AG09319 (cell line): ENCODE results near the gene SNX33.
A peak's percentile ranks its signal among the peaks of the same experiment; 100 is the strongest.
"Not testable (repeated sequence)": the region's sequence is repeated elsewhere in the genome, so short reads cannot be mapped to it uniquely, and the experiment has no call there.

Experiments
- DNase-seq: peaks from one replicate; pipeline ENCODE4 v3.0.0-alpha.2; 2010; ENCODE audit warnings: low read depth; ENCODE audit errors: extremely low read depth
- TF ChIP-seq, protein P1 (sequence below): IDR thresholded peaks from 2 replicates; pipeline ENCODE4 v1.5.1; 2011; ENCODE audit warnings: low read depth, mild to moderate bottlenecking, inconsistent platforms, low read length, moderate library complexity

The SNX33 gene

DNA sequence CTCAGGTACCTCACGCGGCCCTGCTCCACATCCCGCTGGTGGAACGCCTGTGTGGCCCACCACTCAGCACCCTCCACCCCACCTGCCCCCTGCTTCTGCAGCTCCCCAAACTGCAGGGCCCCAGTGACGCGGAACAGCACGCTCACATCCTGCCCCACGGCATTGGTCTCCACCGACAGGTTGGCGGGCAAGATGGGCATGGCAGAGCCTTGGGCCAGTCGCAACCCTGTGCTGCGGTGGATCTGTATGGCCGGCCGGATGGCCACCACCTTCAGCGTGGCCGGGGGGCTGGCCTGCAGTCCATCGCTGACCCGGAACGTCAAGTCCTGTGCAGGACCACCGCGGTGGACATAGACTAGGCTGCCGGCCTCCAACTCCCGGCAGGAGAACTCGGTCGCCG is 41.1 kb downstream of the SNX33 start:
- TF ChIP-seq, protein P1, sequence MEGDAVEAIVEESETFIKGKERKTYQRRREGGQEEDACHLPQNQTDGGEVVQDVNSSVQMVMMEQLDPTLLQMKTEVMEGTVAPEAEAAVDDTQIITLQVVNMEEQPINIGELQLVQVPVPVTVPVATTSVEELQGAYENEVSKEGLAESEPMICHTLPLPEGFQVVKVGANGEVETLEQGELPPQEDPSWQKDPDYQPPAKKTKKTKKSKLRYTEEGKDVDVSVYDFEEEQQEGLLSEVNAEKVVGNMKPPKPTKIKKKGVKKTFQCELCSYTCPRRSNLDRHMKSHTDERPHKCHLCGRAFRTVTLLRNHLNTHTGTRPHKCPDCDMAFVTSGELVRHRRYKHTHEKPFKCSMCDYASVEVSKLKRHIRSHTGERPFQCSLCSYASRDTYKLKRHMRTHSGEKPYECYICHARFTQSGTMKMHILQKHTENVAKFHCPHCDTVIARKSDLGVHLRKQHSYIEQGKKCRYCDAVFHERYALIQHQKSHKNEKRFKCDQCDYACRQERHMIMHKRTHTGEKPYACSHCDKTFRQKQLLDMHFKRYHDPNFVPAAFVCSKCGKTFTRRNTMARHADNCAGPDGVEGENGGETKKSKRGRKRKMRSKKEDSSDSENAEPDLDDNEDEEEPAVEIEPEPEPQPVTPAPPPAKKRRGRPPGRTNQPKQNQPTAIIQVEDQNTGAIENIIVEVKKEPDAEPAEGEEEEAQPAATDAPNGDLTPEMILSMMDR: no peak

GRCh38 chr15:75689429-75689828 is 41.7 kb downstream of the SNX33 start:
- not testable (repeated sequence) for DNase-seq

More for the DNA sequence above, 41.1 kb downstream of the SNX33 start:
- DNase-seq: no peak

DNA sequence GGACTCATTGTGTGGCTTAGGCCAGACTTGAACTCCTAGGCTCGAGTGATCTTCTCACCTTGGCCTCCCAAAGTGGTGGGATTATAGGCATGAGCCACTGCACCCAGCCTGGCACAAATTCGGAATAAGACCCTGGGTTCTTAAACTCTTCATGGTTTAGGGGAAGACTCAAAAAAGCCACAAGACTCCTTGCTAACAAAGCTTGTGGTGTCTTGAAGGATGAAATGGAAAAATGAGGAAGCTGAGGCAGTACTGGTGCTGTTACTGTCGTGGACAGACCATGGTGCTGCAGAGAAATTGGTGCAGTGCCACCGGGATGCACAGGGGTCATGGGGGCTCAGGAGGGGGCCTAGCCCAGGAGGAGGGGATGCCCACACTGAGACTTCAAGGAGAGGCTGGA is 44.6 kb downstream of the SNX33 start:
- DNase-seq: not testable (repeated sequence)

DNA sequence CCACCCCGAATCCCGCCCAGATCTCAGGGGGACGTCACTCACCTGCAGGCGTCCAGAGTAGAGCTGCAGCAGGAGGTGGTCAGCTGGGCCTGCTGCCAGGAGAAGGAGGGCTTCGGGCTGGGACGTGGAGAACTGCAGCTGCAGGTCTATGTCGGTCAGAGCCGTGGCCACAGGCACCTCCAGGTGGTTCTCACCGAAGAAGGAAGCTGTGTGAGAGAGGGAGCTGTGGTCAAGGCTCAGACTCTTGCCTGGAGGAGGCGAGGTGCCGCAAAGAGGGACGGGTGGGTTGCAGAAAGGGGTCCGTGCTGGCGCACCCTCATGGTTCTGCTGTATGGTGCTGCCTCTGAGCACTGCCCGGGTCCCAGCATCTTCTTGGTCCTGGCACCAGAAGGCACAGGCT is 45.3 kb downstream of the SNX33 start:
- DNase-seq: not testable (repeated sequence)

DNA sequence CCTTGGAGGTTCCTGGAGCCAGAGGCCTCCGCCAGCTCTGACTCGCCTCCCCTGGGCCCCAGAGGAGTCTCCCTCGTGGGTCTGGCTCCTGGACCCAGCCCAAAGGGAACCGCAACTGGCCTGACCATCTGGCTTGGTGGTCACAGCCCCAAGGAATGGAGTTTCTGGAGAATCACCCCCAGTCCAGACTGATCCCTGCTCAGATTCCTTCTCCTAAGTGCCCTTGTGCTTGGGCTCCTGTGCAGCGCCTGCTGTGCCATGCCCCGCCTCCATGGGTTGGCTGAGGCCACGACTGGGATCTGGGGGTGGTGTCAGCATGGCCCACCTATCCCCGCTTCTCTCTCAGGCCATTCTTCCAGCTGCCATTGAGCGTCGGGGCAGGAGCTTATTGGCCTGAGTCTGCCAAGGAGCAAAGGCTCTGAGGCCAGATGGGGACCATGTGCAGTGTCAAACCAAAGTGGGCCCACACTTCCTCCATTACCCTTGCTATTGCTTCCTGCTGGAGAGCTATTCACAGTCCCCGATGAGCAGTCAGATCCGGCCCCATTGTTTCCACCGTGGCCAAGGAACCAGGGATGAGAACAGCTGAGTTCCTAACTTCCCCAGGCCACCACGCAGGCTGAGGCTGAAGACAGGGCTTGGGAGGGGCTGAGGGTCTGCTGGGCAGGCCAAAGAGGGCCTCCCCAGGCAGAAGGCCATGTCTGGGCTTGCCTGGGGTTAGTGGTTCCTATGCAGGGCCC is 46.0 kb downstream of the SNX33 start:
- no peak for DNase-seq
- TF ChIP-seq, protein P1: no peak

GRCh38 chr15:75694241-75695182 is 46.8 kb downstream of the SNX33 start:
- peak; percentile 93 for DNase-seq
- TF ChIP-seq, protein P1: peak; percentile 35

DNA sequence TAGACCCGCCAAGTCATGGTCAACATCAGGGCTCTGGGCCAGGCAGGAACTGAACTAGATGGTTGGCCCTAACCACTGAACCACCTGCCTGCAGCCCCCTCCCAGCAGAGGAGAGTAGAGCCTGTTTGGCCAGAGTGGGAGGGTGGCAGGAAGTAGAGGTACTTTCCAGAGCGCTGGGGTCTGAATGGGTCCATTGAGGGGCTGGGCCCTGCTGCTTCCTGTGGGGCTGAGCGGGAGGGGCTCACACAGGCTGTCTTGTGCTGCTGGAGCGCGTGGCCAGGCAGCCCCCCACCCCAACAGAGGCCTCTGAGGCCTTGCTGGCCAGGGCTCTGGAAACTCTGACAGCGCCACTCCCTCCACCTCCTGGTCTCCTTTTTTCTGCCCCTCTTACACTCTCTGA is 47.5 kb downstream of the SNX33 start:
- DNase-seq: no peak
- TF ChIP-seq, protein P1: no peak

- TF ChIP-seq, protein P1: no peak
- no peak for DNase-seq
Measured at GRCh38 chr15:75695634-75696310, 48.1 kb downstream of the SNX33 start.
